HG03039 (cell line): ENCODE data around the gene TENT5A.

Source experiments
- ATAC-seq: cut with Tn5 transposase; IDR thresholded peaks from one replicate; pipeline ENCODE4 v1.9.1; 2021; ENCODE audit warnings: mild to moderate bottlenecking, moderate library complexity; ENCODE audit not compliant: unreplicated experiment

Gene TENT5A

GRCh38 chr6:81720427-81720826, 32.1 kb downstream of the TENT5A start:
- ATAC-seq, result no peak

- ATAC-seq, result no peak
Measured at GRCh38 chr6:81718126-81718525, 34.4 kb downstream of the TENT5A start.

- no peak for ATAC-seq
Measured at GRCh38 chr6:81714684-81715083, 37.8 kb downstream of the TENT5A start.

- no peak for ATAC-seq
Measured at GRCh38 chr6:81713205-81713604, 39.3 kb downstream of the TENT5A start.

- ATAC-seq, result no peak
Measured at GRCh38 chr6:81708113-81708699, 44.3 kb downstream of the TENT5A start.

GRCh38 chr6:81704700-81705099, 47.8 kb downstream of the TENT5A start:
- ATAC-seq, result no peak

GRCh38 chr6:81700414-81700813, 52.1 kb downstream of the TENT5A start:
- no peak for ATAC-seq

GRCh38 chr6:81697559-81697958, 54.9 kb downstream of the TENT5A start:
- no peak for ATAC-seq

GRCh38 chr6:81696524-81696923, 56.0 kb downstream of the TENT5A start:
- ATAC-seq, result no peak
